AG09309 (cell line): ENCODE results near the gene ADAMTS12.

Experiments used
- DNase-seq: peaks from one replicate; pipeline ENCODE4 v3.0.0-alpha.2; 2010; ENCODE audit warnings: low read depth
- H3K4me3 ChIP-seq: 2 replicates; pipeline ENCODE4 v1.5.1; 2011; ENCODE audit warnings: mild to moderate bottlenecking, low read depth, low read length, moderate library complexity; ENCODE audit not compliant: control insufficient read depth
- CTCF ChIP-seq: IDR thresholded peaks from 2 replicates; pipeline ENCODE4 v1.5.1; 2011; ENCODE audit warnings: mild to moderate bottlenecking, low read depth, low read length, inconsistent platforms; ENCODE audit not compliant: insufficient read depth, control insufficient read depth; ENCODE audit errors: missing control alignments

ADAMTS12 gene

DNA sequence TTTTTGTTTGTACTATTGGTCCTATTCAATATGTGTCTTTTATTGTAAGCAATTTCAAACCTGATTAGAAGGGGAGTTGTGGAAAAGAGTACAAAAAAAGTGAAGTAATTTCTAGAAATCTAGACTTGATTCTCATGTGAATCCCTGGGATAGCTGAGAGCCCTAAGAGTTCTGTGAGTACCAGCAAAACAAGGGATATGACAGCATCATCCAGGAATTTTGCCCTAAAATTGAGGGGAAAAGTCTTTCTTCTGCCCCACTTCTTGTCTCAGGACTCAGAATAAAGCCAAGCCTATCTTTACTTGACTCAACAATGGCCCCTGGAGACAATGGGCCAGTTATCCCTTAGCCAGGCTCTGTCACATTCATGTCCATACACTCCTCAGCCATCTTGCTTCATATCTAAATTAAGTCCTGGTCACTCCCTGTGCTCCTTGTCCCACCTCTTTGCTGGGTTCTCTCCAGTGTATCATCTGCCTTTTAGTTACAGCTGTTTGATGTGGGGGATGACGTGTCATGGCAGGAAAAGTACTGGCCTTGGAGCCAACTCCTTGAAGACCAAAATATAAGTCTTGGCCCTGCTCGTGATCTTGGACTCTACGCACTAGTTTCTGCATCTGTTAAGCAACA lies 81.2 kb downstream of the ADAMTS12 start:
- no peak for DNase-seq
- H3K4me3 ChIP-seq = no peak overlapping the region
- no peak for TF ChIP-seq CTCF

DNA sequence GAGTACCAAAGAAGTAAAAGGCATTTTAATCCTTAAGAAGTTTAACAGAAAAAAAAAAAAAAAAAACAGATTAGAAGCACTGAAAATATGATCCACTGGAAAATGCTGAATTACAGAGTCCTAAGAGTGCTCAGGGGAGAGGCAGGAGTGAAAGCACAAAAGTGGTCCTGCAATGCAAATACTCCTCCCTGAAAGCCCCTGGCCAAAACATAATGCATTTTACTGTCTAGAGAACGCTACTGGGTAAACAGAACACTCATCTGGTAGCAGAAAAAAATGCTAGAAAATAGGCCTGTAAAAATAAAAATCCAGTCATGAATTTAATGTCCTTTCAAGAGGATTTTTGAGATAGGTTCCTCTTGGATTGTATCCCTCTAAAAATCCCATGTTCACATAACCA lies 81.9 kb downstream of the ADAMTS12 start:
- no peak for TF ChIP-seq CTCF
- no peak overlapping the region for H3K4me3 ChIP-seq
- DNase-seq = no peak

DNA sequence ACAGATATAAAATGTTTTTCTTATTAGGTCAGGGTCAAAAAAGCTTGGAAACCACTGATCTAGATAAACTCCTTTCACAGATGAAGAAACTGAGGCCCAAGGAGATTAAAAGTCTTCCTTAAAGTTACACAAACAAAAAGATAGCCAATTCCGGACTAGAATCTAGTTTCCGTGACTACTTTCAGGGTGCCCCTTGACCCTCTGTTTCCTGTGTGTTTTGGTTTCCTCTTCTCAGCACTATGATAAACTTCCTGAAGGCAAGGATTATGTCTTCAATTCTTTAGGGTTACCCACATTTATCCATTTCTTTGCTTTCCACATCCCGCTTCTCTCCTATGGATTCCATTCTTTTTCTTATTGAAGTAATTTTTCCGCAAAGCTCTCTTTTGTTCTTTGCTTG lies 83.1 kb downstream of the ADAMTS12 start:
- no peak overlapping the region for H3K4me3 ChIP-seq
- TF ChIP-seq CTCF = no peak
- DNase-seq = no peak

DNA sequence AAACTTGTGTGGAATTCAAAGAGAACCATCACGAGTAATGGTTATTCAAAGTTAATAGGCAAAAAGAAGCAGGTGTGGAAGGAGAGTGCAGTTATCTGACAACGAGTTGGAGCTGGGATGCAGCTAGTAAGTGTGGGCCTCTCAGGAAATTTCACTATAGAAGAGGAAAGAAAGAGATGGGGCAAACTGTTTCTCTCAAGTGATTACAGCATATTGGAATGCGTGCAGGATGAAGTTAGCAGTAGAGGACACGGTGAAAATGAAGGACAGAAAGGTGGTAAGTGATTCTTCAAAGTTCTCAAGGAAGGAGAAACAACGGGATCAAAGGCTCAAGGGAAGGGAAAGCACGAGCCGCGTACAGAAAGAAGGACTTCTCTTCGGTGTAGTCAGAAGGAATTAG lies 84.0 kb downstream of the ADAMTS12 start:
- no peak for TF ChIP-seq CTCF

GRCh38 chr5:33806738-33807442 lies 84.9 kb downstream of the ADAMTS12 start:
- peak; percentile 49 for DNase-seq
- TF ChIP-seq CTCF = no peak
- H3K4me3 ChIP-seq = no peak overlapping the region

More for the DNA sequence above, 84.0 kb downstream of the ADAMTS12 start:
- H3K4me3 ChIP-seq = no peak overlapping the region
- no peak for DNase-seq

DNA sequence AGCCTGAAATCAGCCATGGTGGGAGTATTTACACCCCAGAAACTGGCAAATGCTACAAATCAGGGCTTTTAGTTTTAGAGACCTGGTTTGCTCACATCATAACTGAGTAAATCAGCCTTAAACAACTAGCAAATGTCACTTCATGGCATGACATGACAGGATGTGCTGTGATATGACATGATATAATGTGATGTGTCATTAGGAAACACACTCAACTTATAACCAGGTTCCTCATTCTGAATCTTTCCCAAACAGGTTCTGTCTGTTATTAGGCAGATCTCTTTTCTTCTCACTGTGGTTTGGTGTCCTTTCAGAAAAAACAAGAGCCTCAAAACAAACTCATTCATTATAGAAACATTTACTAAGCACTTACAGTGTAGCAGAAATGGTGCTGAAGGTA lies 90.5 kb downstream of the ADAMTS12 start:
- no peak overlapping the region for H3K4me3 ChIP-seq
- no peak for TF ChIP-seq CTCF
- DNase-seq = no peak
